Measurements from ENCODE around the gene C2orf69. TPM values are rescaled to one million over a fixed set of nuclear protein-coding genes. Genes with fewer than 3 reads are reported as not detected.

The C2orf69 gene
- total RNA-seq, 1 donor from 2014 or later: 11.3 TPM

GRCh38 chr2:199869653-199870052 is 41.4 kb upstream of the C2orf69 start:
- no peaks in the 10 kb centered on the region for H3K4me1 ChIP-seq
- H3K9me3 ChIP-seq: no peaks in the 10 kb centered on the region
- TF ChIP-seq CTCF (IDR thresholded peaks at IDR 0.05): no peak
- intact Hi-C loops (cut with DNase I): loop anchor here (10.0 kb wide), 1 partner anchor 165 kb away; no protein-coding TSS in a partner anchor
- no peak for ATAC-seq
- H3K27me3 ChIP-seq: peaks cover 3% of the 10 kb centered on the region
- H3K36me3 ChIP-seq: no peaks in the 10 kb centered on the region
- no peak overlapping the region for H3K4me3 ChIP-seq
- DNase-seq: no peak
- H3K27ac ChIP-seq: no peak overlapping the region

DNA sequence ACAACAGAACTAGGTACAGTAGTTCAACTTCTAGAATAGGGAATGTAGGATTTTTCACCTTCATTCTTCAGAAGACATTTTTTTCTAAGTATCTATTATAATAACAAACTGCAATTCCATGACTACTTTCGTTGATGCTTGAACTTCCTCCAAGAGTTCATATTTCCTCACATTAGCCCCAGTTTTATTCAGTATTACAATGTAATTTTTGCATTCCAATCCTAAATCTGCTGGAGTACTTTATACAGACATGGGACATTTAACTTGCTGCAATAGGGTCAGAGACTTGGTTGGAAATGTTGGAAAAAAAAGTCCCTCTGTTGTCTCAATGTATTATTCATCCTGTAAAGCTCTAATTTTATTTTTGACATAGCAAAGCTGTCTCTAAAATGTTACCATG is 40.5 kb upstream of the C2orf69 start:
- Histone ChIP-seq H3K4me3 (no peak overlapping the region), H3K36me3 (no peaks in the 10 kb centered on the region), H3K4me1 (no peaks in the 10 kb centered on the region), H3K27ac (no peak overlapping the region), H3K27me3 (peaks cover 3% of the 10 kb centered on the region), H3K9me3 (no peaks in the 10 kb centered on the region)
- DNase-seq (no peak), ATAC-seq (no peak)
- no peak for TF ChIP-seq CTCF (IDR thresholded peaks at IDR 0.05)
- intact Hi-C loops (cut with DNase I): no loop called here

DNA sequence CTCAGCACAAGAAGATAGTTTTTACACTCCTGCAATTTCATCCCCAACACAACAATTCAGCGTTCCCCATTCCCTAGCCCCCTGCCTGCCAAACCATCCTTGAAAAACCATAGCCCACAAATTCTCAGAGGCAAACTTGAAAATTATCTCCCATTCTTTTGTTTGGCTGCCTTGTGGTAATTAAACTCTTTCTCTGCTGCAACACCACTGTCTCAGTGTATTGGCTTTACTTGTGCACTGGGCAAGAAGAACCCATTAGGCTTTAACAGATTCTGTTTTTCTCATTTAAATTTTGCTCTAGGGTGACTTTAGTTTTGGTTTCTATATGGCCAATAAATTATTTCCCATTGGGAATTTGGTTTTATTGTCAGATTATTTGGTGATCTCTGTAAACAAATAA is 36.9 kb upstream of the C2orf69 start:
- Histone ChIP-seq H3K4me3 (no peak overlapping the region), H3K4me1 (no peaks in the 10 kb centered on the region), H3K27ac (no peak overlapping the region), H3K9me3 (no peaks in the 10 kb centered on the region), H3K27me3 (peaks cover 3% of the 10 kb centered on the region), H3K36me3 (no peaks in the 10 kb centered on the region)
- intact Hi-C loops (cut with DNase I): no loop called here
- ATAC-seq (no peak), DNase-seq (no peak)
- no peak for TF ChIP-seq CTCF (IDR thresholded peaks at IDR 0.05)

DNA sequence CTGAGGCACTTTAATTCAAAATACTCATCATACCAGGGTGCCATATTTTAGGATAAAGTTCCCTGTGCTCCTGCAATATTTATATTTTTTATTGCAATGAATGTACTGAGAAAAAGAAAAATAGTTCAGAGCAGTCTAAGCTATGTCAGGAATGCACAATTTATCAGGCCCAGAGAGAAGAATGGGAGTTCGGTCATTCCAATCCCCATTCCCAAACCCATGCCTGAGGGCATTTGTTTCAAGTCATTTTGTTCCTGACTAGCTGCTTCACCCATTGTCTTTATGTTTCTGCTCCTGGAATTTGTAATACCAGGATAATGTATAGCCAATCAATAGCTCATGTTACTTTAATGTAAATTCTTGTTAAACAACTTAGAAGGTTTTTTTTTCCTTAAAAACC is 35.7 kb upstream of the C2orf69 start:
- ATAC-seq: no peak
- no peaks in the 10 kb centered on the region for H3K36me3 ChIP-seq
- no peaks in the 10 kb centered on the region for H3K4me1 ChIP-seq
- H3K4me3 ChIP-seq: no peak overlapping the region
- no peak for DNase-seq
- no peak for TF ChIP-seq CTCF (IDR thresholded peaks at IDR 0.05)
- intact Hi-C loops (cut with DNase I): no loop called here
- H3K27me3 ChIP-seq: no peaks in the 10 kb centered on the region
- no peak overlapping the region for H3K27ac ChIP-seq
- H3K9me3 ChIP-seq: no peaks in the 10 kb centered on the region

GRCh38 chr2:199882667-199883066 is 28.4 kb upstream of the C2orf69 start:
- no peak for TF ChIP-seq CTCF (IDR thresholded peaks at IDR 0.05)
- no peaks in the 10 kb centered on the region for H3K36me3 ChIP-seq
- DNase-seq (no peak), ATAC-seq (no peak)
- intact Hi-C loops (cut with DNase I): no loop called here
- no peaks in the 10 kb centered on the region for H3K27me3 ChIP-seq
- no peak overlapping the region for H3K4me3 ChIP-seq
- no peaks in the 10 kb centered on the region for H3K9me3 ChIP-seq
- H3K4me1 ChIP-seq: no peaks in the 10 kb centered on the region
- H3K27ac ChIP-seq: no peak overlapping the region

All from upper lobe of right lung (tissue), 1 donor.